ENCODE measurements around the gene DBH.
A peak's percentile ranks its signal among the peaks of the same experiment; 100 is the strongest.

Gene DBH

GRCh38 chr9:133696071-133696472, 59.9 kb downstream of the DBH start:
- DNase-seq (ENCODE audit: low read depth in 1 of 2, low spot score in 1 of 2): no peak

- DNase-seq (ENCODE audit: low read depth in 1 of 2, low spot score in 1 of 2): no peak
These were observed 63.4 kb downstream of the DBH start for GRCh38 chr9:133699546-133699945.

- DNase-seq (ENCODE audit: low read depth in 1 of 2, low spot score in 1 of 2): no peak
These were observed 64.7 kb downstream of the DBH start for GRCh38 chr9:133700819-133701320.

GRCh38 chr9:133701321-133701980, 65.3 kb downstream of the DBH start:
- DNase-seq (ENCODE audit: low read depth in 1 of 2, low spot score in 1 of 2): peak; percentile 28 to 32

- DNase-seq (ENCODE audit: low read depth in 1 of 2, low spot score in 1 of 2): peak; percentile 50 to 61
These were observed 66.0 kb downstream of the DBH start for GRCh38 chr9:133701981-133702797.

- DNase-seq (ENCODE audit: low read depth in 1 of 2, low spot score in 1 of 2): no peak
These were observed 66.8 kb downstream of the DBH start for GRCh38 chr9:133702798-133703590.

GRCh38 chr9:133703591-133704399, 67.6 kb downstream of the DBH start:
- no peak for DNase-seq (ENCODE audit: low read depth in 1 of 2, low spot score in 1 of 2)

GRCh38 chr9:133704711-133705181, 68.6 kb downstream of the DBH start:
- DNase-seq (ENCODE audit: low read depth in 1 of 2, low spot score in 1 of 2): no peak

- DNase-seq (ENCODE audit: low read depth in 1 of 2, low spot score in 1 of 2): no peak
These were observed 69.4 kb downstream of the DBH start for GRCh38 chr9:133705576-133705975.

GRCh38 chr9:133706307-133707050, 70.3 kb downstream of the DBH start:
- no peak for DNase-seq (ENCODE audit: low read depth in 1 of 2, low spot score in 1 of 2)

GRCh38 chr9:133707065-133707762, 71.1 kb downstream of the DBH start:
- no peak for DNase-seq (ENCODE audit: low read depth in 1 of 2, low spot score in 1 of 2)

- no peak for DNase-seq (ENCODE audit: low read depth in 1 of 2, low spot score in 1 of 2)
These were observed 71.6 kb downstream of the DBH start for GRCh38 chr9:133707763-133708245.

GRCh38 chr9:133708246-133709014, 72.3 kb downstream of the DBH start:
- DNase-seq (ENCODE audit: low read depth in 1 of 2, low spot score in 1 of 2): no peak

All from activated T-helper 1 cell treated with anti-CD3 and anti-CD28 coated beads, Interleukin-2, amount 50 U/mL, for 16 hours (primary cell).